Caco-2 (cell line): ENCODE data around the gene OLAH. TPM values are rescaled to one million over a fixed set of nuclear protein-coding genes. Genes with fewer than 3 reads are reported as not detected.

Experiments
- BruUV-seq: library from RNA; stranded (reverse); fragments of 400-500 nt; replicated peaks from 2 replicates; lab custom pipeline; 2021; lab: Mats Ljungman, UMichigan
- CTCF ChIA-PET: fragments of 300-600 bp; sonication (Branson Sonifier 250); formaldehyde crosslinking; loops from one replicate; lab custom pipeline; 2022; ENCODE audit warnings: antibody characterized with exemption; lab: Charles Lee
- POLR2A ChIA-PET: fragments of 300-600 bp; sonication (Branson Sonifier 250); formaldehyde crosslinking; loops from one replicate; lab custom pipeline; 2022; ENCODE audit warnings: antibody characterized with exemption; lab: Charles Lee
- DNase-seq, 2 experiments: peaks; one replicate each; pipeline versions ENCODE4 v3.0.0 to v3.0.0-alpha.2; 2020 to 2022
- H3K27me3 ChIP-seq: replicated peaks from 2 replicates; pipeline ENCODE4 v1.6.0; 2011; ENCODE audit warnings: low read length; ENCODE audit not compliant: control insufficient read depth, insufficient read depth
- H3K36me3 ChIP-seq: 2 replicates; pipeline ENCODE4 v1.5.1; 2011; ENCODE audit warnings: low read length; ENCODE audit not compliant: control insufficient read depth, insufficient read depth
- H3K4me1 ChIP-seq: fragments of 250-450 bp; sonication (Bioruptor Pico); 2 replicates; pipeline ENCODE4 v1.5.1; 2020; ENCODE audit warnings: mild to moderate bottlenecking
- H3K4me3 ChIP-seq: 2 replicates; pipeline ENCODE4 v1.5.1; 2011; ENCODE audit warnings: low read depth, mild to moderate bottlenecking, control low read depth, low read length
- H3K9me3 ChIP-seq: fragments of 250-450 bp; sonication (Bioruptor Pico); 2 replicates; pipeline ENCODE4 v1.5.1; 2020; ENCODE audit warnings: mild to moderate bottlenecking, moderate library complexity
- H3K27ac Mint-ChIP-seq: one replicate; pipeline ENCODE4 v1.8.0; 2022; ENCODE audit warnings: mixed read lengths; ENCODE audit not compliant: unreplicated experiment
- H3K27me3 Mint-ChIP-seq: one replicate; pipeline ENCODE4 v1.8.0; 2022; ENCODE audit warnings: mixed read lengths; ENCODE audit not compliant: insufficient read depth, unreplicated experiment
- H3K36me3 Mint-ChIP-seq: one replicate; pipeline ENCODE4 v1.8.0; 2022; ENCODE audit warnings: mild to moderate bottlenecking, mixed read lengths; ENCODE audit not compliant: insufficient read depth, unreplicated experiment
- H3K4me1 Mint-ChIP-seq: one replicate; pipeline ENCODE4 v1.8.0; 2022; ENCODE audit warnings: low read depth, mixed read lengths; ENCODE audit not compliant: unreplicated experiment
- H3K4me3 Mint-ChIP-seq: one replicate; pipeline ENCODE4 v1.8.0; 2022; ENCODE audit warnings: mild to moderate bottlenecking, moderate library complexity, mixed read lengths; ENCODE audit not compliant: unreplicated experiment
- H3K9me3 Mint-ChIP-seq: one replicate; pipeline ENCODE4 v1.8.0; 2022; ENCODE audit warnings: mixed read lengths; ENCODE audit not compliant: unreplicated experiment
- intact Hi-C: fragments of 100-400 bp; cut with micrococcal nuclease; formaldehyde crosslinking; loops from one replicate; pipeline ENCODE4 v1.10.0; 2022; ENCODE audit not compliant: unreplicated experiment
- total RNA-seq: library from RNA; stranded (reverse); gene quantifications from 2 replicates; pipeline ENCODE4 v1.2.3, GENCODE V29; 2022
- TF ChIP-seq, protein P1 (sequence below), 2 experiments: fragments of 200-600 bp in 1 of 2; IDR thresholded peaks; 1 replicate in 1 of 2; 2 replicates in 1 of 2; pipeline versions ENCODE4 v1.5.1 to v1.8.0; 2011 to 2022; ENCODE audit warnings: antibody characterized with exemption in 1 of 2, control low read depth in 1 of 2, inconsistent platforms in 1 of 2, low read depth in 1 of 2, low read length in 1 of 2, mild to moderate bottlenecking in 1 of 2, moderate library complexity in 1 of 2; ENCODE audit not compliant: insufficient read depth in 1 of 2, severe bottlenecking in 1 of 2, unreplicated experiment in 1 of 2

Gene OLAH
- total RNA-seq, 1 experiment from 2014 or later, result not detected

DNA sequence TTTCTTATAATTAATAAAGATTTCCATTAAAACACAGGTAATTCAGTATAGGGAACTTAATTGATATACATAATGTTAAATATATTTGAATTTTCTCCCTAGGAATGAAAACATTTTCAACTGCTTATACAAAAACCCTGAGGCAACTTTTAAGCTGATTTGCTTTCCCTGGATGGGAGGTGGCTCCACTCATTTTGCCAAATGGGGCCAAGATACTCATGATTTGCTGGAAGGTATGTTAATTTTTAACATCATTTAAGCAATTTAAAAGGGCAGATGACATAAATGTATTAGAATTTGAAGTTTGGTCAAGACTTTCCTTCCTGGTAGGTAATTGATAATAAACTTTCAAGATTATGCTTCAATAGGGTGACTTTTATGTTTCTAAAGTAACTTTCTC, 5.8 kb downstream of the OLAH start:
- TF ChIP-seq, protein P1, sequence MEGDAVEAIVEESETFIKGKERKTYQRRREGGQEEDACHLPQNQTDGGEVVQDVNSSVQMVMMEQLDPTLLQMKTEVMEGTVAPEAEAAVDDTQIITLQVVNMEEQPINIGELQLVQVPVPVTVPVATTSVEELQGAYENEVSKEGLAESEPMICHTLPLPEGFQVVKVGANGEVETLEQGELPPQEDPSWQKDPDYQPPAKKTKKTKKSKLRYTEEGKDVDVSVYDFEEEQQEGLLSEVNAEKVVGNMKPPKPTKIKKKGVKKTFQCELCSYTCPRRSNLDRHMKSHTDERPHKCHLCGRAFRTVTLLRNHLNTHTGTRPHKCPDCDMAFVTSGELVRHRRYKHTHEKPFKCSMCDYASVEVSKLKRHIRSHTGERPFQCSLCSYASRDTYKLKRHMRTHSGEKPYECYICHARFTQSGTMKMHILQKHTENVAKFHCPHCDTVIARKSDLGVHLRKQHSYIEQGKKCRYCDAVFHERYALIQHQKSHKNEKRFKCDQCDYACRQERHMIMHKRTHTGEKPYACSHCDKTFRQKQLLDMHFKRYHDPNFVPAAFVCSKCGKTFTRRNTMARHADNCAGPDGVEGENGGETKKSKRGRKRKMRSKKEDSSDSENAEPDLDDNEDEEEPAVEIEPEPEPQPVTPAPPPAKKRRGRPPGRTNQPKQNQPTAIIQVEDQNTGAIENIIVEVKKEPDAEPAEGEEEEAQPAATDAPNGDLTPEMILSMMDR (IDR thresholded peaks at IDR 0.05; ENCODE audit: insufficient read depth in 1 of 2, low read depth in 1 of 2, low read length in 1 of 2, severe bottlenecking in 1 of 2, unreplicated experiment in 1 of 2), result no peak
- no peaks in the 10 kb centered on the region for H3K4me1 Mint-ChIP-seq
- H3K27me3 Mint-ChIP-seq, result no peaks in the 10 kb centered on the region
- H3K27ac Mint-ChIP-seq, result no peak overlapping the region
- Histone ChIP-seq H3K36me3 (no peaks in the 10 kb centered on the region), H3K4me3 (no peak overlapping the region), H3K4me1 (no peaks in the 10 kb centered on the region), H3K27me3 (no peaks in the 10 kb centered on the region), H3K9me3 (0 out of 2 replicates have a peak, but pooled peaks cover 5% of the 10 kb centered on the region)
- intact Hi-C loops, result no loop called here
- DNase-seq, result no peak
- POLR2A ChIA-PET, result no interaction called here
- no peaks in the 10 kb centered on the region for H3K36me3 Mint-ChIP-seq
- BruUV-seq, result no TSS peak
- no peak overlapping the region for H3K4me3 Mint-ChIP-seq
- CTCF ChIA-PET, result no interaction called here
- H3K9me3 Mint-ChIP-seq, result no peaks in the 10 kb centered on the region

DNA sequence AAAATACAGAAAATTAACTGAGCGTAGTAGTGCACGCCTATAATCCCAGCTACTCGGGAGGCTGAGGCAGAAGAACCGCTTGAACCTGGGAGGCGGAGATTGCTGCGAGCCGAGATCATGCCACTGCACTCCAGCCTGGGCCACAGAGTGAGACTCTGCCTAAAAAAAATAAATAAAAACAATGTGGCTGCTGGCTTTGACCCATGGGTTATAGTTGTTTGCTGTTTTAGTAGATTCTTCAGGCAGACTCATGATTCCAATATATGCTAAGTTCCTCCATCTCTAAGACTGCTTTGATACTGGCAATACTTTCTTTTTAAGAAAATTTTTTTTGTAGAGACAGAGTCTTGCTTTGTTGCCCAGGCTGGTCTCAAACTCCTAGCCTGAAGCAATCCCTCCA, 8.4 kb downstream of the OLAH start:
- Histone ChIP-seq H3K9me3 (no peaks in the 10 kb centered on the region), H3K4me3 (no peak overlapping the region), H3K36me3 (no peaks in the 10 kb centered on the region), H3K27me3 (no peaks in the 10 kb centered on the region), H3K4me1 (no peaks in the 10 kb centered on the region)
- H3K36me3 Mint-ChIP-seq, result no peaks in the 10 kb centered on the region
- ChIA-PET CTCF (no interaction called here), POLR2A (no interaction called here)
- H3K9me3 Mint-ChIP-seq, result no peaks in the 10 kb centered on the region
- no peak for DNase-seq
- H3K27ac Mint-ChIP-seq, result no peak overlapping the region
- no peaks in the 10 kb centered on the region for H3K4me1 Mint-ChIP-seq
- TF ChIP-seq, protein P1 (IDR thresholded peaks at IDR 0.05; ENCODE audit: insufficient read depth in 1 of 2, low read depth in 1 of 2, low read length in 1 of 2, severe bottlenecking in 1 of 2, unreplicated experiment in 1 of 2), result no peak
- no TSS peak for BruUV-seq
- H3K4me3 Mint-ChIP-seq, result no peak overlapping the region
- peaks cover 2% of the 10 kb centered on the region for H3K27me3 Mint-ChIP-seq
- intact Hi-C loops, result no loop called here

DNA sequence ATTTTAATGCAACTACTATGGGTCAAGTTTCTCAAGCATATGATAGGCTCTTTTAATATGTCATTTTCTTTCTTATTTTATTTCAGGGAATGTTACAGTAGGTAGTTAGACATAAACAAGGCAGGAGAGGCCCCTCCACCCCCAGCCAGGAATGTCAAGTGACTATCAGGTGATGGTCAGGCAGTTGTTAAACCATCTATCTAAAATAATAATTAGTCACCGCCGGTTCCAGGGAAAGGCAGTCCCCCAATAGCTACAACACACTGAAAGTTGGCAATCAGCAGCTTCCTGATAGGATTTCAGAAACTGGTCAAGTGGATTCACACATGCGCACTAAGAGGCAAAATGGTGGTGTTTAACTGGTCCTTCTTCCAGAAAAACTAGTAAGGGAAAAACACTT, 9.3 kb downstream of the OLAH start:
- no TSS peak for BruUV-seq
- Mint-ChIP-seq H3K27ac (no peak overlapping the region), H3K4me1 (no peaks in the 10 kb centered on the region), H3K36me3 (no peaks in the 10 kb centered on the region), H3K4me3 (no peak overlapping the region), H3K27me3 (peaks cover 2% of the 10 kb centered on the region), H3K9me3 (no peaks in the 10 kb centered on the region)
- H3K4me1 ChIP-seq, result no peaks in the 10 kb centered on the region
- DNase-seq, result no peak
- no peaks in the 10 kb centered on the region for H3K27me3 ChIP-seq
- H3K4me3 ChIP-seq, result no peak overlapping the region
- POLR2A ChIA-PET, result no interaction called here
- CTCF ChIA-PET, result no interaction called here
- intact Hi-C loops, result no loop called here
- TF ChIP-seq, protein P1 (IDR thresholded peaks at IDR 0.05; ENCODE audit: insufficient read depth in 1 of 2, low read depth in 1 of 2, low read length in 1 of 2, severe bottlenecking in 1 of 2, unreplicated experiment in 1 of 2), result no peak
- no peaks in the 10 kb centered on the region for H3K36me3 ChIP-seq
- no peaks in the 10 kb centered on the region for H3K9me3 ChIP-seq
